GM18517 (cell line): ENCODE measurements around the gene C11orf16.
"Not testable (repeated sequence)": the region's sequence is repeated elsewhere in the genome, so short reads cannot be mapped to it uniquely, and the experiment has no call there.

Experiments used
- ATAC-seq: cut with Tn5 transposase; IDR thresholded peaks from one replicate; pipeline ENCODE4 v1.9.1; 2021; ENCODE audit warnings: mild to moderate bottlenecking, moderate library complexity; ENCODE audit not compliant: unreplicated experiment

Gene C11orf16

DNA sequence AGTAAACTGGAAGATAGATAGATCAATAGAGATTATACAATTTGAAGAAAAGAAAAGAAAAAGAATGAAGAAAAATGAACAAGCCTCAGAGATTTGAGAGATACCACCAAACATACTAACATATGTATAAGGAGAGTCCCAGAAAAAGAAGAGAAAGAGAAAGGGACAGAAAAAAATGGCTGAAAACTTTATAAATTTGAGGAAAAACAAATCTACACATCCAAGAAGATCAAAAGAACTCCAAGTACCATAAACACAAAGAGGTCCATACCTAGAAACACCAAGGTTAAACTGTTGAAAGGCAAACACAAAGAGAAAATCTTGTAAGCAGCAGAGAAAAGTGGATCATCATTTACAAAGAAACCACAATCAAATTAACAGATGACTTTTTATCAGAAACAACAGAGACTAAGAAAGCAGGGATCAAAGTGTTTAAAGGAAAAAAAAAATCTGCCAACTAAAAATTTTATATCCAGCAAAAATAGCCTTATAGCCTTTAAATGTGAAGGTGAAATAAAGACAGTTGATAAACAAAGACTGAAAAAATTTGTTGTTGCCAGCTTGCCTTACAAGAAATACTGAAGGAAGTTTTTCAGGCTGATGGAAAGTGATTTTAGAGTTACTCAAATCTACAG is 33.5 kb downstream of the C11orf16 start:
- no peak for ATAC-seq

DNA sequence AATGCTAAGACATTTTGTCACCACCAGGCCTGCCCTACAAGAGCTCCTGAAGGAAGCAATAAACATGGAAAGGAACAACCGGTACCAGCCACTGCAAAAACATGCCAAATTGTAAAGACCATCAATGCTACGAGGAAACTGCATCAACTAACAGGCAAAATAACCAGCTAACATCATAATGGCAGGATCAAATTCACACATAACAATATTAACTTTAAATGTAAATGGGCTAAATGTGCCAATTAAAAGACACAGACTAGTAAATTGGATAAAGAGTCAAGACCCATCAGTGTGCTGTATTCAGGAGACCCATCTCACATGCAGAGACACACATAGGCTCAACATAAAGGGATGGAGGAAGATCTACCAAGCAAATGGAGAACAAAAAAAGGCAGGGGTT is 41.6 kb downstream of the C11orf16 start:
- ATAC-seq, result not testable (repeated sequence)

- no peak for ATAC-seq
Measured at GRCh38 chr11:8886322-8886721, 46.4 kb downstream of the C11orf16 start.

DNA sequence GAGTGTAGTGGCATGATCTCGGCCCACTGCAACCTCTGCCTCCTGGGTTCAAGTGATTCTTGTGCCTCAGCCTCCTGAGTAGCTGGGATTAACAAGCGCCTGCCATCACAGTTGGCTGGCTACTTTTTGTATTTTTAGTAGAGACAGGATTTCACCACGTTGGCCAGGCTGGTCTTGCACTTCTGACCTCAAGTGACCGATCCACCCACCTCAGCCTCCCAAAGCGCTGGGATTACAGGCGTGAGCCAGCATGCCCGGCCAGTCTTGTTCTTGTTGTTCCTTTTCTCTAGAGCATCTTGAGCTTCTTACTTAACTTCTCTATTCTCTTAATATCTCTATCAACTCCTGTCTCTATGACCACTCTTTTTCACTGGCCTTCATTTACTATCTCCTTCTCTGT is 51.2 kb downstream of the C11orf16 start:
- not testable (repeated sequence) for ATAC-seq

DNA sequence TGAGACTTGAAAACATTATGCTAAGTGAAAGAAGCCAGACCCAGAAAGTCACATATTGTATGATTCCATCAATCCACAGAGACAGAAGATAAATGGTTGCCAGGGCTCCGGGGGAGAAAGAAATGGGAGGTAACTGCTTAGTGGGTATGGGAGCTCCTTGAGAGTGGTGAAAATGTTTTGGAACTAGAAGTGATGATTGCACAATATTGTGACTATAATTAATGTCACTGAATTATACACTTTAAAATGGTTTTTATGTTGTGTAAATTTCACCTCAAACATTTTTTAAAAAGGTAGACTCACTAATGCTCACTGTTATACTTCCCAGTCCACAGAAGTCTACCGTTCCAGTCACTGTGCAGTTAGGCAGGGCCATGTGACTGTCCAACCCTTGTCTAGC is 54.0 kb downstream of the C11orf16 start:
- no peak for ATAC-seq

DNA sequence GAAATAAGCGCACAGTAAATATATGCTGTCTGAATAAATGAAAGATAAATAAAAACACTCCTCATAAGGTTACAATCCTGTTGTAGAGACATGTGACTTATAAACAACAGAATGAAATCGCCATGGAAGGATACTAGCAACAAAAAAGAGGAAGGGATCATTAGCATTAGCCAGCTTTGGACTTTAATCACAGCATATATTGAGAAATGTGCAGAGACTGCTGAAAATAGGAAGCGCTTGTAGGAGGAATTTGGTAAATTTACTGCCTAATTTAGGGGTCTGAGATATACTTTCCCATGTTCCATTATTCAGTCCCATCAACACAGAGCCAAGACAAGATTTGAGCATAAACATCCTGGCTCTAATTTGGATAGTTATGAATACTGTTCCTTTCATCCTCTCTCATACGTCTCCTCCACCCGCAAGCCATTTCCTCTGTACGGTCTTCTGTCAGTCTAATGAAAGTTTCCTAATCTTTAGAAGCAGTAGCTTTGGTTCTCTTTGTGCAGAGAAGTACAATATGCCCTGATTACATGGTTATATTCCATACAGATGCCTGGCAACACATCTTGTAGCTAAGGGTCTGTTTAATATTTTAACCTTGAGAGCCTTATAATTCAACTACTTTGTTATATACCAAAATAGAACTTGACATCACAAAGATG is 58.9 kb downstream of the C11orf16 start:
- ATAC-seq, result no peak

DNA sequence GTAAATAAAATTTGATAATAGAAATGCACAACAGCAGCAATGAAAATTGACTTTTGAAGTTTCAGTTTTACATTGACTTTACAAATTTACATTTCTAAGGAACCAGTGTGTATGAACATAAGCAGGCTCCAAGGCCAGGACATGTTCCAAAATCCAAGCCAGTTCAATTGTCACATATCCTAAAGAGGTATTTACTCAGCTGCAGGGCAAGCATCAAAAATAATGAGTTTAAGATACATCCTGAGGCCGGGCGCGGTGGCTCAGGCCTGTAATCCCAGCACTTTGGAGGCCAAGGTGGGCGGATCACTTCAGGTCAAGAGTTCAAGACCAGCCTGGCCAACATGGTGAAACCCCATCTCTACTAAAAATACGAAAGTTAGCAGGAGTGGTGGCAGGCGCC is 60.8 kb downstream of the C11orf16 start:
- ATAC-seq, result no peak

GRCh38 chr11:8871171-8871775 is 61.5 kb downstream of the C11orf16 start:
- ATAC-seq, result no peak

DNA sequence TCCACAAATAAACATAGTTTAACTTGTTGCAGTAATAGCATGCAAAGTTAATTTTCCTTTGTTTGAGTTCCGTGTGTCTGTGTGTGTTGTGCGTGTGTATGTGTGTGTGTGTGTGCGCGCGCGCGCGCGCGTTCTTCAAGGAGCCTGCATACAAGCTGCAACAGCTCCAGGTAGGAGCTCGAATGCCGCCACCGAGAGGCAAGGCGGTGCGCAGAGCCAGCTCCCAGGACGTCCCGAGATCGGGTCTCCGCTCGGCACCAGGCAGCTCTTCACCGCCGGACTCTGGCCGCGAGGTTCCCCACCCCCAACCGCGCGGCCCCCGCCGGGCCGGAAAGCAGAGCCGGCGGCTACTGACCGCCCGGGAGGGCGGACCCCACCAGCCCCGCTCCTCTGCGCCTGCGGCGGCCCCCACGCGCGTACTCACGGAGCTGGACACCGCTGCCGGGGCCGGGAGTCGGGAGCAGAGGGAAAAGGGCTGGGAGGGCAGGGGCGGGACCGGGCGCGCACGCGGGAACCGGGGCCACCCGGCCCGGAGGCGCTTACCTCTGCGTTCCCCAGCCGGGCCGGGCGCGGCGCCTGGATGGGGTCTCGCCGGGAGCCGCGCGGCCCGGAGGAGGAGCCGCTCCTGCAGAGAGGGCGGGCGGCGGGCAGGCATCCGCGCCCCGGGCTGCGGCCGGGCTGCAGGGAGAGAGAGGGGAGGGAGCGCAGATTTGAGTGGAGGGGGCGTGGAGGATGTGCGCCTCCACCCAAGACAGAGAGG is 62.2 kb downstream of the C11orf16 start:
- ATAC-seq, result no peak
